Ishikawa (cell line): ENCODE measurements around the gene ZFP92.

Experiments
- FOXM1 ChIP-seq: IDR thresholded peaks from 2 replicates; pipeline ENCODE4 v1.6.1; 2012; ENCODE audit warnings: low read depth, borderline replicate concordance
- TAF1 ChIP-seq: IDR thresholded peaks from 2 replicates; pipeline ENCODE4 v1.6.1; 2012; ENCODE audit warnings: low read depth, mild to moderate bottlenecking
- TEAD4 ChIP-seq: IDR thresholded peaks from 2 replicates; pipeline ENCODE4 v1.6.1; 2012

DNA sequence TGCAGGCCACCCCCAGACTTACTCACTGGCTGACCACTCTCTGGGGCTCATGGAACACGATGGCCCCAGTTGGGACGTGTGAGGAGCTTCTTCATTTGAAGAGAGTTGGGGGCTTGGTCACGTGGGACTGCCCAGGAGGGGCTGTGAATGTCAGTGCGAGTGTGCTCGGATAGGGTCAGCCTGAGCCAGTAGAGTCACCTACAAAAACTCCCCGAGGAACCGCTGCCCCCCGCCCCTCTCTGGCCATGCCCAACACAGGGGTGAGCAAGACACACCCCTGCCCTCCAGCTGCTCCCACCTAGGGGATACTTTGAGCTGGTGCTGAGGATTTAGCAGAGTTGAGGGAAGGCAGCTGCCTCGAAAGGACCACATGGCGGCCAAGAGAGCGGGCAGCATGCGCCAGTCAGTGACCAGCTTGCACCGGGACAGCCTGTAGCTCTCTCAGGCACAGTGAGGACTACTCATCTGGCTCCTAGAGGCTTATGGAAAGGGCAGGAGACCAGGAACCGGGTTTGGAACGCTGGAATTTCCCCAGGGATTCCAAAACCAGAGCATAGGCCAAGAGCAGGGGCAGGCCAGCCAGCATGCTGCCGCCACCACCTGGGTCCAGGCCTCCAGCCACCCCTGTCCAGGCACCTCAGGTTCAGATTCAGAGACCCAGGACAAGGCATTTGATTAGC, 18.5 kb upstream of the ZFP92 start:
- no peak for TF ChIP-seq TEAD4
- TF ChIP-seq TAF1: no peak
- no peak for TF ChIP-seq FOXM1
